GM19372 (cell line): ENCODE results near the gene ACVR1C.

Source experiments
- ATAC-seq: cut with Tn5 transposase; IDR thresholded peaks from one replicate; pipeline ENCODE4 v1.9.1; 2021; ENCODE audit warnings: mild to moderate bottlenecking, low read depth, moderate library complexity; ENCODE audit not compliant: unreplicated experiment

ACVR1C gene

DNA sequence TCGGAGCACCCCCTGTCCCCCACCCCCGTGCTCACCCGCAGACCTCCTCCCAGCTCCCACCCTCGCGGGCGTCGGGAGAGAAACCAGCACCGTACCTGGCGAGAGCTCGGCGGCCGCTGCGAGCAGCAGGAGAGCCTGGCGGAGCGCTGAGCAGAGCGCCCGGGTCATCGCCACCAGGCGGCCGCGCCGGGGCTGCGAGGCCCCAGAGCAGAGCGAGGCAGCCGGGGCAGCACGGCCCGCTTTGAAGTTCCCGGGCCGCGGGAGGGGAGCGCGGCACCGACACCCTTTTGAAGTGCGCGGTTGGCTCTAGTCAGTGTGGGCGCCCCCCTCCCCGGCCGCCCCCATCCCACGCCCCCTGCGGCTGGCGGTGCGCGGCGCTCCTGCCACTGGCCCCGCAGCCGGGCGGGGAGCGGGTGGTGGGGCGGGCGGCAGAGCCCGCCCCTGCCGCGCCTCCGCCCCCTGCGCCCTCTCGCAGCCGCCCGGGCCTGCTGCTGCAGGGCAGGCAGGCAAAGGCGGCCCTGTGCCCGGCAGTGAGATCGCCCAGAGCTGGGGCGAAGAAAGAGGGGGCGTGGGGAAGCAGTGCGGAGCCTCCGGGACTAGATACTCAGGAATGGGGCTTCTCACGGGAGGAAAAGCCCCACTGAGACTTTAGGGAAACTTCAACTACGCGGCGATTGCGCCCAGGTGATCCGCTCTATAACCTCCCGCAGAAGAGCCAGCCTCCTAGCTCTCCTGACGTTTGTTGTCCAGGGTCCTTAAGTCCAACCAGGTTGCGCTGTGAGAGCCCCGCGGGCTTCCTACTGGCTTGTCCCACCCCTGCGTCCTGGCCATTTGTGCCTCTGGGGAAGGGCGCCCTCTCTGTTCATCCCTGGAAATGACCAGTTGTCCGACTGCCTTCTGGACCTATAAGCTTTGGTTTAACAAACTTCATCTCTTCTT is at the start of gene ACVR1C:
Gene ACVR1C (minus strand): TSS at position 388 of the 939 bp plus-strand sequence. CDS start 220 bp downstream, at position 168.
- ATAC-seq: peak; percentile 90

- ATAC-seq: no peak
Measured at GRCh38 chr2:157677941-157678340, 49.3 kb upstream of the ACVR1C start.

DNA sequence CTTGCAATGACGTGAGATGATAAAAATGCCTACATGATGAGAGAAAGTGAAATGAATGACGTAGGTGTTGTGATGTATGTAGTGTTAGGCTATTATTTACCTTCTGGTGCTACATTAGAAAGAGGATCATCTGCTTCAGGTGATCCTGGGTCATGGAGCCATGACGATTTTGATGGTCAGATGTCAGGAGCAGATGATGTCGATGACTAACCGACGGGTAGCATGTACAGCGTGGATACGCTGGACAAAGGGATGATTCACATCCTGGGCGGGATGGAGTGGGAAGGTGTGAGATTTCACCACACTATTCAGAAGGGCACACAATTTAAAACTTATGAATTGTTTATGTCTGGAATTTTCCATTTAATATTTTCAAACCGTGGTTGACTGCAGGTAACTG is 43.5 kb upstream of the ACVR1C start:
- ATAC-seq: no peak

- no peak for ATAC-seq
Measured at GRCh38 chr2:157662401-157662800, 33.7 kb upstream of the ACVR1C start.

DNA sequence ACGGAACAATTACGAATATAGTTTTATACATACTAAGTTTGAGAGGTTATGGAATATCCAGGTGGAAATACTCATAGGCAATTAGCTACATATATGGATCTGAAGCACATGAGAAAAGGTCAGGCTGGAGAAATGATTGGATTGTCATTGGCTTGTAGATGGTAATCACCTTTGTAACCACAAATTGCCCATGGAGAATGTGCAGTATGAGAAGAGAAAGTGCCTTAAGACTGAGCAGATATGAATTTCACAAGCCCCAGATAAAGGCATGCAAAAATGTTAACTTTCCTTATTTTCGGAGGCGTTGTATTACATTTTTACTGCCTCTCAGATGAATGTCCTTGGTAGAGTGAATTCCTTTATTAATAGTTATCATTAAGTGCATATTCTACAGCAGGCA is 33.1 kb upstream of the ACVR1C start:
- no peak for ATAC-seq

- no peak for ATAC-seq
Measured at GRCh38 chr2:157657858-157658257, 29.2 kb upstream of the ACVR1C start.

- ATAC-seq: no peak
Measured at GRCh38 chr2:157657101-157657500, 28.4 kb upstream of the ACVR1C start.

GRCh38 chr2:157644776-157645175 is 16.1 kb upstream of the ACVR1C start:
- no peak for ATAC-seq

- no peak for ATAC-seq
Measured at GRCh38 chr2:157631861-157632260, 3.2 kb upstream of the ACVR1C start.

- ATAC-seq: peak; percentile 4
Measured at GRCh38 chr2:157627594-157628476, 829 bp downstream of the ACVR1C start.

DNA sequence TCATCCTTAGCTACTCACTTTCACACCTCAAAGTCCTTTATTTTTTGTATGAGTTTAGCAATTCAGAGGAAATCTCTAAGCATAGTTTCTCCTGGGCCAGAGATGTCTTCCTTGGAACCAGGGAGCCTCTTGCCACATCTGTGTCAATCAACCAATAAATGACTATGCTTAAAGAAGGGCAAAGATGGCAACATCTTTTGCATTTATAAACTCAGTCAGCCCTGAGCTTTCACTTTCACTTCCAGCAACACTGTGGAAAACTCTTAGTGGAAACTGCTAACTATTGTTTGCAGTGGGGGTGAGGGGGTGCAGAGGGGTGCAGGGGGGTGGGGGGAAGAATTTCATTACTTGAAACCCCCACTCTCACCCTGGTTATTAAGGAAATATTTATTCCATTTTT is 3.4 kb downstream of the ACVR1C start:
- no peak for ATAC-seq

DNA sequence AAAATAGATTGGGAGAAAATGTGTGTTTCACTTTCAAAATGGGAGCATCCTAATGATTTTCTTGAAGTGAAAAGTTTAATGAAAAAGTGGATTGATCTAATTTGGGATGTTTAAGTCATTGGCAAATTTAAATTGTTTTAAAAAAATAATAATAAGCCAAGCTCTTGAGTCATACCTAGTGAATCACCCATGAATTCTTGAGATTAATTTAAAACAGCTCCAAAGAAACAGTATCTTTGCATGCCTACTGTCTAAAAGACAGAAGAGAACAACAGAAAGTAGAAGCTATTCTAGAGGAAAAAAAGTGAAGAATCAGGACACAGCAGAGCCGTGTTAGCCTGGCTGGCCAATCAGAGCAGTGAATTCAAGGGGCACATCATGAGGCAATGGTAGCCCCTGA is 7.7 kb downstream of the ACVR1C start:
- ATAC-seq: no peak

DNA sequence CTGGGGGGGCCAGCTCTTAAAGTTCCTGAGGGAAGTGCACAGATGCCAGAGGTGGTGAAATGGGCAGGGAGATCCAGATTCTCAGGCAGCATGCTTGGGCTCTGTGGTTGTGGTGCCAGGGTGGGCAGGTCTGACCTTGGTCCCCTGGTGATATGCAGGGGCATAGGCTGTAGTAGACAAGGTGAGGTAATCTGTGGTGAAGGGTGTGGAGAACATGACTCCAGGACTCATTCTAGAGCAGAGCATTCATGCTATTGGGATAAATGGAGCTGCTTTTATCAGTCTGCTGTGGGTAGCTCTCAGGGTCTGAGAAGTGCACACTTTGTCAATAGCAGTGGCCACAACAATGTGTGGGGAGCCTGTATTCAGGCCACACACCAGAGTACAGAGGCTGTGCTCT is 16.9 kb downstream of the ACVR1C start:
- ATAC-seq: no peak

DNA sequence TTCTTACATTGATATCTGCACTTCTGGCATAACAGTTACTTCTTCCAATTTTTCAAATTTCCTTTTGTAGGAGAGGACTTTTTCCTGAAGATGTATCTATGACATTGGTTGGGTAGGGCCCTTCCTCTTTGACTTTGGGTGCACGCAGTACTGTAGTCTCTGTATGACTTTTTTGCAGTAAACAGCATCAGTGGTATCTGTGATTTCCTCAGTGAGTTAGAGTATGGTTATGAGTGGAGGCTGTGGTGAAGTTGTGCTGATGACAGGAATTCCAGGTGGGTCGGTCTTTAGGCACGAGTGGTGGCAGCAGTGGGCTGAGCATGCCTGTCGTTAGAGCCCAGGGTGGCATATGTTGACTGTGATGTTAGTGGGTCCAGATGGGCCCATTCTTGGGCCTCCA is 17.6 kb downstream of the ACVR1C start:
- ATAC-seq: no peak

GRCh38 chr2:157606534-157606933 is 22.1 kb downstream of the ACVR1C start:
- no peak for ATAC-seq

DNA sequence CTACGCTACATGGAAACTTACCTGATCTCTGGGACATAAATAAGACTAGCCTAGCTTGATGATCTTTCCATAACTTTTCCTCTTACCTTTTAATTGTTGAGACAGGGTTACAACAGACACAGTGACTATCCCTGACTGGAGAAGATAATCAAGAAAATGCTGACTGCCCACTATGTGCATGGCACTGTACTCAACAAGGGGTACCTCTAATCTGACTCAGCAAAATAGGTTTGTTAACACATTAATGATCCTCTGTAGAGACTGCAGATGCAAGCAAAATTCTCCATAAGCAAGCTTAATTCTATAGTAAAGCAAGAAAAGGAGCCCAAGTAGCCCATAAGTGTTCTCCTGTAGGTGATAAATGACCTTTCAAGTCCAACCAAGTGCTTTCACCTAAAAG is 25.5 kb downstream of the ACVR1C start:
- ATAC-seq: no peak

DNA sequence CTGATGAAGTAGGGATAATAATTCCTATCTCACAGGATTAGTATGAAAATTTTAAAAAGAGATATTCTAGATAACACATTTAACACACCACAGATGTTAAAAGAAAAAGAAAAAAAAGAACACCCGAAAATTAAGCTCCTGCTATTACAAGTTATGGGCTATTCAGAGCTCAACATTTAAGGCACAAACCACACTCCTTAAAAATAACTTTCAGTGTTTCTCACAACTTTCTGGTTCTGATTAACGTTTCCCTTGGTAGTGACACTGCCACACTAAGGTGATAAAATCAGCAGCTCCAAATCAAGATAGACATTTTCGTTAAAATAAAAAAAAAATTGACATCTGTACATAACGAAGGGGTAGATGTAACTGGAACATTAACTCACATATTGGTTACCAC is 26.9 kb downstream of the ACVR1C start:
- ATAC-seq: no peak

DNA sequence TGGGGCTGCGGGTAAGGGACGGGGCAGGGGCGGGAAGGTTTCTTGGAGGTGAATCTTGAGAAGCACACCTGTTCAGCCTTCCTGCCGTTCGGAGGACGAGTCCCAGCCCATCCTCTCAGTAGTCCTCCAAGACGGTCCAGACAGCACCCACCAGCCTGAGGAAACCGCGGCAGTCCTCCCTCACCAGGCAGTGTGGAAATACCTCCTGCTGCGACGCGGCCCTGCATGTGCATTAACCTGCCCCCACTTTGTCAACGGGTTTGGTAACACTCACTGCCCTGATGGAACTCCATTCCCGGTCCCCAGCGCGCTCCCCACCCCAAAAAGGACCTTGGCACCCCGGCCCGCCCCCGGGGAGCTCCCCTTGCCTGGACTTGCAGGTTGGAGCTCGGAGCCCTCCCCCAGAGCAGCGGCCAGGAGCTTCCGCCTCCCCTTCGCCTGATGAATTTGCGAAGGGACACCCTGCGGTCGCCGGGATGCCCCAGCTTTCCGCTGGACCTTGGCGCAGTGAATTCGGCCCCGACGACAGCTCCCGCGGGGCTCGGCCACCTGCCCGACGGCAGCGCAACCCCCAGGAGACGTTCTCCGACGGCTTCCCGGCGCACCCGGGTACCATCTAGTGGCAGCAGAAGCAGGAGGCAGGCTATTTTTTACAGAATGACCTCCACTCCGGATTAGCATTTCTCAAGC is 31.5 kb downstream of the ACVR1C start:
- ATAC-seq: peak; percentile 71

DNA sequence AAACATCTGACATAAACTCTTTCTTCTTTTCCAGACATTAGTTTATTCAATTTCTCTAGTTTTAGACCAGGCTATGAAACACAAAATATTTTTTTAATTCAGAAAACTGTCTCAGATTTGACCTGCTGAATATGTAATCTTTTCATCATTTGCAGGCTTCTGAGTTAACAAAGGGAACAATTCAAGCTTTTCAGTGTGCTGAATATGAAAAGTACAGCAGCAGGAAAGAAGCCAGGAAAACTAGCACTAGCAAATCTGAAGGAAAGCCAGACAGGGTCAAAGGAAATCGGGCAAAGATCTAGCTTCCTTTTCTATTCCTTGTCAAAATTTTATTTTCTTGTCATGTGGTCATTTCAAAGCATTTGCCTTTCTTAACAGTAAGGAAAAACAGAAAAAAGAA is 35.3 kb downstream of the ACVR1C start:
- ATAC-seq: no peak

GRCh38 chr2:157592948-157593347 is 35.7 kb downstream of the ACVR1C start:
- ATAC-seq: no peak

DNA sequence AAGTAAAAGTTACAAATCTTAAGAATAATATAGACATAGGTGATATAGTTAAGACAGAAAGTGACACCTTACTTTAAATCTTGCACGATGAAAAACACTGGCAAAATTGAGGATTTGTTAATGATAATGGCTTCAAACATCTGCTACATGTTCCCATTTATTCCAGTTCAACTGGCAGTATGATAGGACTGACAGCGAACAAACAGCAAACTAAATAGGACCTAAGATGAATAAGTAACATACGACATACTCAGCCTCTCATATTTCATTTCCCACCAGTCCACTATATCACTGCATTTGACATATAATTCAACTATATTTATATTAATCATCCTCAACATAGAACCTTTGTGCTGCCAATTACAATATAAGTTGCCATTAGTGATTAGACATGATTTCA is 36.3 kb downstream of the ACVR1C start:
- ATAC-seq: no peak
